Measurements from ENCODE around the gene NUP133. TPM values are rescaled to one million over a fixed set of nuclear protein-coding genes. Genes with fewer than 3 reads are reported as not detected.

NUP133 gene
- total and polyA plus RNA-seq, 4 donors: 12.9 to 57.6 (median 25.3) TPM

GRCh38 chr1:229433364-229434004, 74.7 kb downstream of the NUP133 start:
- Histone ChIP-seq H3K27me3 (ENCODE audit: control insufficient read depth in 3 of 3, insufficient read depth in 3 of 3, low read length in 2 of 3) (peaks cover 10 to 72% (median 55%) of the 10 kb centered on the region in 3 donors), H3K9me3 (ENCODE audit: control insufficient read depth in 4 of 4, insufficient read depth in 3 of 4, low read length in 3 of 4) (peaks cover 0 to 13% (median 0%) of the 10 kb centered on the region in 4 donors), H3K27ac (ENCODE audit: low read depth in 1 of 2, low read length in 1 of 2) (no peak overlapping the region), H3K4me3 (no peak overlapping the region), H3K9ac (ENCODE audit: insufficient read depth in 1 of 2, low read length in 2 of 2) (no peak overlapping the region), H3K4me1 (ENCODE audit: control insufficient read depth in 5 of 5, insufficient read depth in 5 of 5, low read length in 5 of 5) (peaks cover 0 to 22% (median 4%) of the 10 kb centered on the region in 5 donors), H3K36me3 (ENCODE audit: control insufficient read depth in 4 of 4, insufficient read depth in 4 of 4, low read length in 4 of 4) (no peaks in the 10 kb centered on the region)
- ATAC-seq (ENCODE audit: insufficient read depth, low FRiP score) (no peak), DNase-seq (no peak)
- WGBS, 2 donors: 14 to 21% methylated on average over 19 of the region's 19 CpGs
- no peak for TF ChIP-seq CTCF (IDR thresholded peaks at IDR 0.05; ENCODE audit: control extremely low read depth, extremely low read depth)

GRCh38 chr1:229432905-229433304, 75.2 kb downstream of the NUP133 start:
- Histone ChIP-seq H3K9me3 (ENCODE audit: control insufficient read depth in 4 of 4, insufficient read depth in 3 of 4, low read length in 3 of 4) (peaks cover 0 to 13% (median 0%) of the 10 kb centered on the region in 4 donors), H3K27me3 (ENCODE audit: control insufficient read depth in 3 of 3, insufficient read depth in 3 of 3, low read length in 2 of 3) (peaks cover 10 to 72% (median 55%) of the 10 kb centered on the region in 3 donors), H3K4me3 (no peak overlapping the region), H3K36me3 (ENCODE audit: control insufficient read depth in 4 of 4, insufficient read depth in 4 of 4, low read length in 4 of 4) (no peaks in the 10 kb centered on the region), H3K27ac (ENCODE audit: low read depth in 1 of 2, low read length in 1 of 2) (no peak overlapping the region), H3K9ac (ENCODE audit: insufficient read depth in 1 of 2, low read length in 2 of 2) (no peak overlapping the region), H3K4me1 (ENCODE audit: control insufficient read depth in 5 of 5, insufficient read depth in 5 of 5, low read length in 5 of 5) (peaks cover 0 to 22% (median 4%) of the 10 kb centered on the region in 5 donors)
- no peak for TF ChIP-seq CTCF (IDR thresholded peaks at IDR 0.05; ENCODE audit: control extremely low read depth, extremely low read depth)
- ATAC-seq (ENCODE audit: insufficient read depth, low FRiP score): no peak
- 12 to 38% methylated on average over 37 of the region's 37 CpGs for WGBS, 2 donors
- DNase-seq: no peak

GRCh38 chr1:229432116-229432461, 76.1 kb downstream of the NUP133 start:
- WGBS, 2 donors: 6 to 7% methylated on average over 36 to 38 of the region's 38 CpGs
- no peak for DNase-seq
- Histone ChIP-seq H3K27ac (ENCODE audit: low read depth in 1 of 2, low read length in 1 of 2) (no peak overlapping the region), H3K4me1 (ENCODE audit: control insufficient read depth in 5 of 5, insufficient read depth in 5 of 5, low read length in 5 of 5) (peaks cover 0 to 22% (median 4%) of the 10 kb centered on the region in 5 donors), H3K36me3 (ENCODE audit: control insufficient read depth in 4 of 4, insufficient read depth in 4 of 4, low read length in 4 of 4) (no peaks in the 10 kb centered on the region), H3K9ac (ENCODE audit: insufficient read depth in 1 of 2, low read length in 2 of 2) (no peak overlapping the region), H3K4me3 (no peak overlapping the region), H3K27me3 (ENCODE audit: control insufficient read depth in 3 of 3, insufficient read depth in 3 of 3, low read length in 2 of 3) (peaks cover 12 to 72% (median 55%) of the 10 kb centered on the region in 3 donors), H3K9me3 (ENCODE audit: control insufficient read depth in 4 of 4, insufficient read depth in 3 of 4, low read length in 3 of 4) (peaks cover 0 to 13% (median 0%) of the 10 kb centered on the region in 4 donors)
- ATAC-seq (ENCODE audit: insufficient read depth, low FRiP score): no peak
- TF ChIP-seq CTCF (IDR thresholded peaks at IDR 0.05; ENCODE audit: control extremely low read depth, extremely low read depth): no peak
